Measurements from ENCODE around the gene ME1. TPM values are rescaled to one million over a fixed set of nuclear protein-coding genes. Genes with fewer than 3 reads are reported as not detected.

Gene ME1
- total RNA-seq, 1 experiment from 2014 or later: 10.4 TPM

DNA sequence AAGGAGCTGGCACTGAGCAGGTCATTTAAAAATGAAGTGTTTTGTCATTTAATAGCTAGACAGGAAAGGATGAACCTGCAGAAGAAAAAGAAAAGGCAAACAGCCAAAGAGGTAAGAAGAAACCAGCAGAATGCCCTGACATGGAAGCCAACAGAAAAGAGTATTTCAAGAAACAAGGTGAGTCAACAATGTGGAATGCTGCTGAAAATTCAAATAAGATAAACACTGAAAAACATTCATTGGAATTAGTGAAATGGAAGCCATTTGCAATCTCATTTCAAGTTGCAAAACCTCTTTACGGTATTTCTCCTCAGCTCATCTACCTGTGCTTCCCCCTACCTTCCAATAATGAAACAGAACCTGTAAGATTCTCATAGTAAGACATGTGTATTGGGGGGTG is 178.1 kb downstream of the ME1 start:
- H3K4me3 ChIP-seq: no peak overlapping the region
- no peaks in the 10 kb centered on the region for H3K9me3 ChIP-seq
- no peak for DNase-seq
- H3K36me3 ChIP-seq: peaks cover 18% of the 10 kb centered on the region
- no peaks in the 10 kb centered on the region for H3K27me3 ChIP-seq

DNA sequence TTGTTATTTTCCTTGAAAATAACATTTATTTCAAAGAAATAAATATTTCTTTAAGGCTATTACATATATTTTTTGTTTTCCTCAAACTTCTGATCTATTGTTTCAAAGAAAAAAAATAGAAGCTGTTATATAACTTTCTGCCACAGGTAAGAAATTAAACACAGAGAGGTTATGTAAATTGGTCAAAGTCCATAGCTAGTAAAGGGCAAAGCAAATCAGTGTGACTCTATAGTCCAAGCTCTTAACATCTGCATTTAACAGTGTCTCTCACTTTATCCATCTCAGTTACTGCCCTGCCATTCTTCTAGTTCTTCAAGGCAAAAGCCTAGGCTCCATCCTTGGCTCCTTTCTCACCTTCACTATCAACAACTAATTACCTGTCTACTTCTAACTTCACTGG is 180.6 kb downstream of the ME1 start:
- Histone ChIP-seq H3K27me3 (no peaks in the 10 kb centered on the region), H3K9me3 (no peaks in the 10 kb centered on the region), H3K36me3 (peaks cover 18% of the 10 kb centered on the region), H3K4me3 (no peak overlapping the region)
- no peak for DNase-seq

- no peak overlapping the region for H3K4me3 ChIP-seq
- H3K27me3 ChIP-seq: no peaks in the 10 kb centered on the region
- H3K36me3 ChIP-seq: peaks cover 12% of the 10 kb centered on the region
- DNase-seq: no peak
- no peaks in the 10 kb centered on the region for H3K9me3 ChIP-seq
These were observed 183.4 kb downstream of the ME1 start for GRCh38 chr6:83247471-83247870.

DNA sequence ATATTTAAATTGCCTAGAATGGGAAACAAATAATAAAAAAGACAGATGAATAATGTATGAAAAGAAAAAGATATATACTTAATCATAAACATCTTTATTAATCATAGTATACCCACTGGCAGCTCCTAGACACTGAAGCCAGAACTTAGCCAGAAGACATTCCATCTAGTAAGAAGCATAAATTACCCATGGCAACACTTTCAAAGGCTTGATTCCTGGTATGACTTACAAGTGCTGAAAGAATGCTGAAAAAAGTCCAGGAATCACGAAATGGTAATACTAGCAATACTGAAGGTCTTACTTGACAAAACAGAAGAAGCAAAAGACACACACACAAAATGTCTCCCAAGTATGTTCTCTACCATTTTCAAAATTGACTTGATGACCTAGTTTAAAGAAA is 199.7 kb downstream of the ME1 start:
- DNase-seq: peak; percentile 20
- Histone ChIP-seq H3K4me3 (no peak overlapping the region), H3K9me3 (no peaks in the 10 kb centered on the region), H3K27me3 (no peaks in the 10 kb centered on the region), H3K36me3 (peaks cover 3% of the 10 kb centered on the region; the same call in 1 of the 2 replicates)

GRCh38 chr6:83226517-83226916 is 204.3 kb downstream of the ME1 start:
- Histone ChIP-seq H3K9me3 (no peaks in the 10 kb centered on the region), H3K27me3 (no peaks in the 10 kb centered on the region), H3K36me3 (peaks cover 5% of the 10 kb centered on the region), H3K4me3 (no peak overlapping the region)
- DNase-seq: peak; percentile 6

DNA sequence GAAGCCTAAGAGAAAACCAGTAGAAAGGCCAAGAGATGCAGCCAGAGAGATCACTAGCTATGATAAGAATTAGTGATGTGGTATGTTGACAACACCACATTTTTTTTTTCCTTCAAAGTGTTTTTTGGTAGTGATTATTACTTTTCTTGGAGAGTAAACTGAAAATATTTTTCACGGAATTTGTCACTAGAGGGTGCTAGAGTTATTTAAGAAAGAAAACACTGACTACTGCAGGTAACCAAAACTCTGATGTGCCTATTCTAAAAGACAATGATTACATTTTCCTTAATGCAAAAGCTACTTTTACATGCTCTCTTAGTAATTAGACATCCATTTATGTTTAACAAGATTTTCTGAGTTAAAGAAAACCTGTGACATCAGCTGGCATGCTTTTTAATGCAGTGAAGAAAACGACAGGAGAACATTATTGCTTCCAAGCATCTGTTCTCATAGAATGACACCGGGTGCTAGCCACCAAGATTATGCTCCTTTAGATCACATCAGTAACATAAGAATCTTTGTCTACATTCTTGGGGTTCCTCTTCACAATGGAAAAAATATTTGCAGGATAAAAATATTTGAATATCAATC is 208.9 kb downstream of the ME1 start:
- DNase-seq: no peak
- no peaks in the 10 kb centered on the region for H3K27me3 ChIP-seq
- H3K9me3 ChIP-seq: no peaks in the 10 kb centered on the region
- H3K36me3 ChIP-seq: peaks cover 4% of the 10 kb centered on the region
- no peak overlapping the region for H3K4me3 ChIP-seq

- Histone ChIP-seq H3K9me3 (no peaks in the 10 kb centered on the region), H3K4me3 (no peak overlapping the region), H3K27me3 (no peaks in the 10 kb centered on the region), H3K36me3 (peaks cover 7% of the 10 kb centered on the region)
- no peak for DNase-seq
These were observed 209.6 kb downstream of the ME1 start for GRCh38 chr6:83221276-83221675.

DNA sequence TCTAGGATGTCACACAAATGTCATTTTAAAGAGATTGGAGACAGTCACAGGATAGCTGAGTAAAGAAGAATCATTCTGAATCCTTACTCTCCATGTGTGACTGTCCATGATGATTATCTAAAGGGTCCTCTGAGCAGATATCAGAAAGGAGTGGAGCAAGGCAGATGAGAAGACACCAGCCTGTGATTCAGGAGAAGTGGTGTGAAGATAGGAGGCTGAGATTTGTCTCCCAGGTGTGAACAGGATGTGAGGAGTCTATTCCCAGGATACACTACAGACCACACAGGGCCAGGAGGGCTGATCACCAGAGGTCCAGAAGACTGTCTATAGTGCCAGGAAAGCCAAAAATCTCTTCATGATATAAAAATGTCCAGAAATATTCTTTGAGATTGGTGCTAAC is 210.7 kb downstream of the ME1 start:
- DNase-seq: no peak

GRCh38 chr6:83218646-83219045 is 212.2 kb downstream of the ME1 start:
- Histone ChIP-seq H3K9me3 (no peaks in the 10 kb centered on the region), H3K36me3 (peaks cover 5% of the 10 kb centered on the region), H3K4me3 (no peak overlapping the region), H3K27me3 (no peaks in the 10 kb centered on the region)
- no peak for DNase-seq

More for the DNA sequence above, 210.7 kb downstream of the ME1 start:
- no peaks in the 10 kb centered on the region for H3K27me3 ChIP-seq
- H3K9me3 ChIP-seq: no peaks in the 10 kb centered on the region
- no peak overlapping the region for H3K4me3 ChIP-seq
- H3K36me3 ChIP-seq: peaks cover 7% of the 10 kb centered on the region

- Histone ChIP-seq H3K27me3 (no peaks in the 10 kb centered on the region), H3K9me3 (no peaks in the 10 kb centered on the region), H3K36me3 (peaks cover 5% of the 10 kb centered on the region; the same call in 1 of the 2 replicates), H3K4me3 (no peak overlapping the region)
- no peak for DNase-seq
These were observed 214.0 kb downstream of the ME1 start for GRCh38 chr6:83216806-83217205.

- H3K9me3 ChIP-seq: no peaks in the 10 kb centered on the region
- peaks cover 4% of the 10 kb centered on the region; the same call in 1 of the 2 replicates for H3K36me3 ChIP-seq
- peak; percentile 38 for DNase-seq
- H3K4me3 ChIP-seq: no peak overlapping the region
- H3K27me3 ChIP-seq: no peaks in the 10 kb centered on the region
These were observed 215.5 kb downstream of the ME1 start for GRCh38 chr6:83215131-83216047.

DNA sequence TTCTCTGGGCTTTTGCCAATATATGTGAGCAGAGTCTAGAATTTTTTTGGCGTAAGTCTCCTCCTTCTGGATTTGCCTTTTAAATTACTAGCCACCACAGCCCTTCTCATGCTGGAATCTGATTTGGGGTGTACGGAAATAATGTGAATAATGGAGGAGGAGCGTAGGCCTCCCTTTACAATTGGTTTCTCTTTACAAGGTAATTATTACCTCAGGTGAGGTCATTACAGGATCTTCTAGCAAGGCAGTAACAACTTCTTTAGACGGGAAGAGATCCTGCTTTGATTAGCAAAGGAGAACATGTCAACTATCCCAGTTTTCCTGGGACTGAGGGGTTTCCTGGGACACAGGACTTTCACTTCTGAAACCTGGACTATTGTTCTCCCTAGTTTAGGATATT is 228.8 kb downstream of the ME1 start:
- no peaks in the 10 kb centered on the region; the same call in 1 of the 2 replicates for H3K36me3 ChIP-seq
- H3K4me3 ChIP-seq: no peak overlapping the region
- DNase-seq: no peak
- no peaks in the 10 kb centered on the region for H3K27me3 ChIP-seq
- H3K9me3 ChIP-seq: no peaks in the 10 kb centered on the region

- H3K4me3 ChIP-seq: no peak overlapping the region
- H3K36me3 ChIP-seq: peaks cover 3% of the 10 kb centered on the region; the same call in 1 of the 2 replicates
- DNase-seq: peak; percentile 43
- no peaks in the 10 kb centered on the region for H3K9me3 ChIP-seq
- H3K27me3 ChIP-seq: no peaks in the 10 kb centered on the region
These were observed 231.0 kb downstream of the ME1 start for GRCh38 chr6:83199863-83200225.

DNA sequence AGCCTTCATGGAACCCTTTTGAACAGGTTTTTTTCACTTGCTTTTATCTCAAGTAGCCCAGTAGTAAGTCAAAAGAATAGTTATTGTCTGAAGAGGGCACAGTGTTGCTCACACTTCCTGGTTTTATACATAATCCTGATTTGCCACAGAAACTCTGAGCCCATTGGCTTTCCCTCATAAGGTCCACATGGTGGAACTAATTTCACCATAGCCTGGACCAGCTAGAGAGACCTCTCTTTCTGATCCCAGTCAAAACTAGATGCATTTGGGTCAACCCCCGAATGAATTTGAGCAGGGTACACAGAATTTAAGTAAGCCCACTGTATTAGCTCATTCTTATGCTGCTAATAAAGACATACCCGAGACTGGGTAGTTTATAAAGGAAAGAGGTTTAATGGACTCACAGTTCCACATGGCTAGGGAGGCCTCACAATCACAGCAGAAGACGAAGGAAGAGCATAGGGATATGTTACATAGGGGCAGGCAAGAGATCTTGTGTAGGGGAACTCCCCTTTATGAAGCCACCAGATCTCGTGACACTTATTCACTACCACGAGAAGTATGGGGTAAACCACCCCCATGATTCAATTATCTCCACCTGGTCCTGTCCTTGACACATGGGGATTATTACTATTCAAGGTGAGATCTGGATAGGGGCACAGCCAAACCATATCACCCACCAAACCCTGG is 231.5 kb downstream of the ME1 start:
- Histone ChIP-seq H3K9me3 (no peaks in the 10 kb centered on the region), H3K36me3 (peaks cover 3% of the 10 kb centered on the region; the same call in 1 of the 2 replicates), H3K27me3 (no peaks in the 10 kb centered on the region), H3K4me3 (no peak overlapping the region)
- DNase-seq: no peak

GRCh38 chr6:83198486-83199172 is 232.2 kb downstream of the ME1 start:
- H3K36me3 ChIP-seq: peaks cover 3% of the 10 kb centered on the region; the same call in 1 of the 2 replicates
- no peak for DNase-seq
- no peak overlapping the region for H3K4me3 ChIP-seq
- no peaks in the 10 kb centered on the region for H3K27me3 ChIP-seq
- H3K9me3 ChIP-seq: no peaks in the 10 kb centered on the region

GRCh38 chr6:83193747-83194566 is 236.9 kb downstream of the ME1 start:
- Histone ChIP-seq H3K27me3 (no peaks in the 10 kb centered on the region), H3K4me3 (peak overlapping the region; percentile 79), H3K36me3 (peaks cover 25% of the 10 kb centered on the region), H3K9me3 (no peaks in the 10 kb centered on the region)
- peak; percentile 43 for DNase-seq
